Right hindlimb (tissue), 1 donor: Measurements from ENCODE around the gene ZDHHC18.
A peak's percentile ranks its signal among the peaks of the same experiment; 100 is the strongest.
"Not testable (repeated sequence)": the region's sequence is repeated elsewhere in the genome, so short reads cannot be mapped to it uniquely, and the experiment has no call there.

Experiments
- DNase-seq: peaks from one replicate; pipeline ENCODE4 v3.0.0-alpha.2; 2018

ZDHHC18 gene

GRCh38 chr1:26861889-26862378 is 35.4 kb downstream of the ZDHHC18 start:
- no peak for DNase-seq

- no peak for DNase-seq
Observed at GRCh38 chr1:26862781-26863684, 36.5 kb downstream of the ZDHHC18 start, which contains the start of gene SFN. SFN (plus strand) TSS chr1:26863149; CDS start chr1:26863213, 64 bp downstream.

GRCh38 chr1:26863685-26864077 is 37.2 kb downstream of the ZDHHC18 start:
- no peak for DNase-seq

- DNase-seq = peak; percentile 99
Observed at GRCh38 chr1:26864610-26865480, 38.4 kb downstream of the ZDHHC18 start.

GRCh38 chr1:26873097-26873496 is 46.6 kb downstream of the ZDHHC18 start:
- not testable (repeated sequence) for DNase-seq

- no peak for DNase-seq
Observed at GRCh38 chr1:26874896-26875295, 48.4 kb downstream of the ZDHHC18 start.

- no peak for DNase-seq
Observed at GRCh38 chr1:26877326-26877725, 50.8 kb downstream of the ZDHHC18 start.

GRCh38 chr1:26879793-26880192 is 53.3 kb downstream of the ZDHHC18 start:
- no peak for DNase-seq

- DNase-seq = not testable (repeated sequence)
Observed at GRCh38 chr1:26881611-26882010, 55.1 kb downstream of the ZDHHC18 start.

- DNase-seq = no peak
Observed at GRCh38 chr1:26882696-26883463, 56.4 kb downstream of the ZDHHC18 start.

- no peak for DNase-seq
Observed at GRCh38 chr1:26887125-26887524, 60.6 kb downstream of the ZDHHC18 start.

- no peak for DNase-seq
Observed at GRCh38 chr1:26888231-26888630, 61.7 kb downstream of the ZDHHC18 start.

GRCh38 chr1:26889551-26890466 is 63.3 kb downstream of the ZDHHC18 start, which contains the start of gene GPN2:
GPN2 (minus strand) TSS chr1:26890283; CDS start chr1:26890096, 187 bp downstream.
- peak; percentile 86 for DNase-seq

- no peak for DNase-seq
Observed at GRCh38 chr1:26890467-26890796, 63.9 kb downstream of the ZDHHC18 start.

GRCh38 chr1:26894263-26894662 is 67.8 kb downstream of the ZDHHC18 start:
- DNase-seq = no peak

- no peak for DNase-seq
Observed at GRCh38 chr1:26897351-26897750, 70.9 kb downstream of the ZDHHC18 start.

- peak; percentile 92 for DNase-seq
Observed at GRCh38 chr1:26900001-26900814, 73.7 kb downstream of the ZDHHC18 start, which contains the start of gene GPATCH3. GPATCH3 (minus strand) TSS chr1:26900467; CDS start chr1:26900442, 25 bp downstream.

- no peak for DNase-seq
Observed at GRCh38 chr1:26900815-26901511, 74.5 kb downstream of the ZDHHC18 start.
